Calu3 (cell line): ENCODE measurements around the gene TMPRSS2. TPM values are rescaled to one million over a fixed set of nuclear protein-coding genes. Genes with fewer than 3 reads are reported as not detected.

ENCODE experiments used
- BruUV-seq: library from RNA; stranded (reverse); fragments of 400-500 nt; replicated peaks from 2 replicates; lab custom pipeline; 2021; lab: Mats Ljungman, UMichigan
- CTCF ChIA-PET: fragments of 300-600 bp; sonication (Branson Sonifier 250); formaldehyde crosslinking; loops from one replicate; lab custom pipeline; 2022; ENCODE audit warnings: antibody characterized with exemption; lab: Charles Lee
- DNase-seq: peaks from one replicate; pipeline ENCODE4 v3.0.0; 2022
- H3K27ac Mint-ChIP-seq: one replicate; pipeline ENCODE4 v1.8.0; 2022; ENCODE audit warnings: mixed read lengths; ENCODE audit not compliant: unreplicated experiment
- H3K27me3 Mint-ChIP-seq: one replicate; pipeline ENCODE4 v1.8.0; 2022; ENCODE audit warnings: mixed read lengths; ENCODE audit not compliant: unreplicated experiment
- H3K36me3 Mint-ChIP-seq: one replicate; pipeline ENCODE4 v1.8.0; 2022; ENCODE audit warnings: mild to moderate bottlenecking, moderate library complexity, mixed read lengths; ENCODE audit not compliant: insufficient read depth, unreplicated experiment
- H3K4me1 Mint-ChIP-seq: one replicate; pipeline ENCODE4 v1.8.0; 2022; ENCODE audit warnings: mild to moderate bottlenecking, low read depth, mixed read lengths; ENCODE audit not compliant: unreplicated experiment
- H3K4me3 Mint-ChIP-seq: one replicate; pipeline ENCODE4 v1.8.0; 2022; ENCODE audit warnings: mild to moderate bottlenecking, low read depth, moderate library complexity, mixed read lengths; ENCODE audit not compliant: unreplicated experiment
- H3K9me3 Mint-ChIP-seq: one replicate; pipeline ENCODE4 v1.8.0; 2022; ENCODE audit warnings: low read depth, mixed read lengths; ENCODE audit not compliant: unreplicated experiment
- CTCF ChIP-seq: fragments of 200-600 bp; IDR thresholded peaks from one replicate; pipeline ENCODE4 v1.8.0; 2022; ENCODE audit warnings: antibody characterized with exemption; ENCODE audit not compliant: unreplicated experiment
- intact Hi-C: fragments of 100-400 bp; cut with micrococcal nuclease; formaldehyde crosslinking; loops from one replicate; pipeline ENCODE4 v1.10.0; 2022; ENCODE audit not compliant: unreplicated experiment
- total RNA-seq: library from RNA; stranded (reverse); gene quantifications from 2 replicates; pipeline ENCODE4 v1.2.3, GENCODE V29; 2022

TMPRSS2 gene
- total RNA-seq, 1 experiment from 2014 or later = 13.1 TPM

DNA sequence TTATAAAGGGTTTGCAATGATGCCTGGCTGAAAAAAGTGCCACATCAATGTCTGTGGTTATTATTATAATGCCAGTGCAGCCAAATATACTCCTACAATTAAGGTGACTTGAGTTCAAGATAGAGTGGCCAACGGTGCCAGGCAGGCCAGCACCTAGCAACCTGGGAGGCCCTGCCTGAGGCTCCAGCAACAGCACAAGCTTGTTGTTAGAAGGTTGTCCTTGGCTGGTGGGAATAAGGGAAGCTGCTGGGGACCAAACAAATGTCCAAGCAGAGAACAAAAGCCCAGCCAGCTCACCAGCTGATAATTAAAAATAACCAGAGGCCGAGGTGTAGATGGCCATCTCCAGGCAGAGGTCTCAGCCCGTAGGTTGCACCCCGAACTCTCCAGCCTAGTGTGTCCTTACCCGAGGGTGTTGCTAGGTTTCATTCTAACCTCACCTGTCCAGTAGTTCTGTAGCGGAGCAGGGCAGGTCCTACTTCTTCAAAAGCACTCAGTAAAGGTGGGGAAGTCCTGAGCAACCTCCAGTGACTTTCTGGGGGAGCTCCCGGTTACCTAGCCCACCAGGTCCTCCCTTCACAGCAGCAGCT lies 1.9 kb downstream of the TMPRSS2 start:
- CTCF ChIA-PET = no interaction called here
- no TSS peak for BruUV-seq
- H3K27ac Mint-ChIP-seq = no peak overlapping the region
- TF ChIP-seq CTCF = no peak
- no peak for DNase-seq
- peaks cover 7% of the 10 kb centered on the region for H3K36me3 Mint-ChIP-seq
- H3K9me3 Mint-ChIP-seq = no peaks in the 10 kb centered on the region
- H3K4me3 Mint-ChIP-seq = peak overlapping the region; percentile 71
- H3K27me3 Mint-ChIP-seq = no peaks in the 10 kb centered on the region
- H3K4me1 Mint-ChIP-seq = peaks cover 15% of the 10 kb centered on the region
- intact Hi-C loops = loop anchor here (10.0 kb wide), 1 partner anchor 59 kb away; no protein-coding TSS in a partner anchor

DNA sequence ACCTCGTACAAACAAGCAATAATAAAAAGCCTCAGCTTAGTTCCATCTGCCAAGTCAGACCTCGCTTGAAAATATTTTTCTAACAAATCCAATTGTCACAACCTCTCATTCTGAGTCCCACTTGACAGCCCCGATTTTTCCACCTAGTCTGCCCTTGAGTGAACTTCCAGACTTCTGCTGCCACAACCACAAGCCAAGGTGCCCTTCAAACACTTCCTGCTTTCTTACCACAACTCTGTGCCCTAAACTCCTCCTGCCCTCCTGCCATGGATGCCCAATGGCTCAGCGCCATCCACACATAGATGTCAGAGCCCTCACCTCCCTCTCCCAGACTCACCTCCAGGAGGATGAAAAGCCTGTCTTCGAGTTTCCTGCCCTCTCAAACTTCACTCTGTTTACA lies 3.9 kb downstream of the TMPRSS2 start:
- Mint-ChIP-seq H3K36me3 (peaks cover 7% of the 10 kb centered on the region), H3K27me3 (no peaks in the 10 kb centered on the region), H3K4me3 (no peak overlapping the region), H3K27ac (no peak overlapping the region), H3K9me3 (no peaks in the 10 kb centered on the region), H3K4me1 (peaks cover 29% of the 10 kb centered on the region)
- TF ChIP-seq CTCF = no peak
- DNase-seq = no peak
- intact Hi-C loops = loop anchor here (10.0 kb wide), 1 partner anchor 61 kb away; no protein-coding TSS in a partner anchor
- CTCF ChIA-PET = no interaction called here
- BruUV-seq = no TSS peak

DNA sequence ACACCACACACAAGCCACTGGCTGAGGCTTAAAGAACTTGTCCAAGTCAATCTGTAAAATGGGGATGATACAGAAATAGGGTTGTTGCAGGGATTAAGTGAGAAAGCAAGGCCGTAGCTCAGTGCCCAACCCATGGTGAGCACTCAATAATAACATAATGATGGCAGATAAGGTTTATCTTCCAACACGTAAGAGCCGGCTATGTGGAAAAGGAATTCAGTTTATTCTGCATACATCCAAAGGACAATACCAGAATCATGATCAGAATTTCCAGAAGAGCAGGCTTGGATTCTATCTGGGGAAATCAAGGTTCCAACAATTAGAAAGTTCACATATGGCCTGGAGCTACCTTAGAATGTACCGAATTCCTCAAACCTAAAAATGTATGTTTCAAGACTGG lies 4.6 kb downstream of the TMPRSS2 start:
- CTCF ChIA-PET = no interaction called here
- peaks cover 29% of the 10 kb centered on the region for H3K4me1 Mint-ChIP-seq
- H3K27me3 Mint-ChIP-seq = no peaks in the 10 kb centered on the region
- no peak overlapping the region for H3K27ac Mint-ChIP-seq
- TF ChIP-seq CTCF = no peak
- H3K4me3 Mint-ChIP-seq = no peak overlapping the region
- intact Hi-C loops = loop anchor here (10.0 kb wide), 1 partner anchor 61 kb away; no protein-coding TSS in a partner anchor
- peaks cover 7% of the 10 kb centered on the region for H3K36me3 Mint-ChIP-seq
- no TSS peak for BruUV-seq
- DNase-seq = no peak
- no peaks in the 10 kb centered on the region for H3K9me3 Mint-ChIP-seq

- H3K9me3 Mint-ChIP-seq = no peaks in the 10 kb centered on the region
- H3K4me3 Mint-ChIP-seq = no peak overlapping the region
- no peak for DNase-seq
- H3K27me3 Mint-ChIP-seq = no peaks in the 10 kb centered on the region
- TF ChIP-seq CTCF = no peak
- CTCF ChIA-PET = interaction anchor here (1.7 kb wide), 1 partner anchor 111 kb away, joined by 5 read pairs; no protein-coding TSS in a partner anchor
- no peaks in the 10 kb centered on the region for H3K36me3 Mint-ChIP-seq
- peaks cover 42% of the 10 kb centered on the region for H3K4me1 Mint-ChIP-seq
- intact Hi-C loops = loop anchor here (10.0 kb wide), 1 partner anchor 63 kb away; no protein-coding TSS in a partner anchor
- peak overlapping the region; percentile 59 for H3K27ac Mint-ChIP-seq
- BruUV-seq = no TSS peak
Observed at GRCh38 chr21:41501919-41502318, 6.0 kb downstream of the TMPRSS2 start.
